ENCODE data around the gene POLK.
"Not testable (repeated sequence)": the region's sequence is repeated elsewhere in the genome, so short reads cannot be mapped to it uniquely, and the experiment has no call there.

POLK gene

DNA sequence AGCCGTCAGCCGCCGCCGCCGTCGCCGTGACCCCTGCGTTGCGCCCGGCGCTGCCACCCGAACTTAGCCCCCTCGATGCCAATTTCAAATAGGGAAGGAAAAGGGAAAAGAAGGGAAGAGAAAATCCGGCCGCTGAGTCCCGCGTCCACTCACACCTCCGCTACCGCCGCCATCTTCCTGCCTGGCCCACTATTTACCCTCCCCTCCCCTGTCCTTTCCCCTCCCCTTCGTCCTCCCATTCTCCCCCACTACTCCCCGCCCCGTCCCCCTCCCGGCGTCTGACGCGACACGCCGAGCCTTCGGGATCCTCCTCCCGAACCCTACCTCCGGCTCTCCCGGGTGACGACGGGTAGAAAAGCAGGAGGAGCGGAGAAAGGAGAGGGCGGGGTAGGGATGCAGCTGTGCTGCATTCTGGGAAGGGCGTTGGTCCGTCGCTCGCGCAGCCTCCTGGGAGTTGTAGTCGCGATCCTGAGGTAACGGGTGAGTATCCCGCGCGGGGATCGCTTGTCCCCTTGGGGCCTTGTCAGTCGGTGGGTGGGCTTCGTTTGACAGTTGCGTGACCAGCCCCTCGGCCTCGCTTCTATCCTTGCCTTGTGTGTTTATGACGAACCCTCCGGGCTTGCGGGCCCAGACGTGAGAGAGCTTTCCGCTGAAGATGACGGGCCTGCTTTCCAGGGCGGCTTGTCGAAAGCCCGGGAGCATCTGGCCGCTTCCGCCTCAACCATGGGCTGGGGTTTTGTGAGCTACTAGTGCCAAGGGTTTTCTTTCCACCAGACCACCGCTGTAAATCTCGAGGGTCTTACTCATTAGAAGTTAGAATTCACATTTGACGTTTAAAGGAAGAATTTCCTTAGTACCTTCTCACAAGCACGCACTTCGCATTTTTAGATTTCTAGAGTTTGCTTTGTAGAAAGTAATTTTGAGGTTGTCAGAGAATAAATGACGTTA lies at the start of gene POLK, which contains the start of gene CERT1:
TSS of gene POLK (plus strand) at position 457 of the 948 bp plus-strand sequence.
TSS of gene CERT1 (minus strand) at position 195 of the 948 bp plus-strand sequence. CDS start 422 bp downstream, outside the sequence.
- DNase-seq = peak; percentile 96

DNA sequence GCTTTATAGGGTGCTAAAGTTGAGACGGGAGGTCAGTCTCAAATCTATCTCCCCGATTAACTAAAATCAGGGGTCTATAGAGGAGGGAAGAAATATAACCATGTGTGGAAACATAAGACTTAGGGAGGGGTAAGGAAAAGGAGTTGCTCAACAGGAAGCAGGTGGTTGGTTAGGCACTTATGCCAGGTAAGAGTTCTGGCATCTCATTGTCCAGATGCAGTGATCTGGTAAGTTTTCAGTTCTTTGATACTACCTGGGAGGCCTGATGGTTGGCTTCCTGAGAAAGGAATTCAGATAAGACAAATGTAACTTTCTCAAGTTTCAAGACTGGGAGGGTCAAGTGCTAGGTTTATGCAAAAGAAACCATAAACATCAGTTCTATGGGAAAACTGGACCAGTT lies 48.0 kb upstream of the POLK start:
- no peak for DNase-seq

DNA sequence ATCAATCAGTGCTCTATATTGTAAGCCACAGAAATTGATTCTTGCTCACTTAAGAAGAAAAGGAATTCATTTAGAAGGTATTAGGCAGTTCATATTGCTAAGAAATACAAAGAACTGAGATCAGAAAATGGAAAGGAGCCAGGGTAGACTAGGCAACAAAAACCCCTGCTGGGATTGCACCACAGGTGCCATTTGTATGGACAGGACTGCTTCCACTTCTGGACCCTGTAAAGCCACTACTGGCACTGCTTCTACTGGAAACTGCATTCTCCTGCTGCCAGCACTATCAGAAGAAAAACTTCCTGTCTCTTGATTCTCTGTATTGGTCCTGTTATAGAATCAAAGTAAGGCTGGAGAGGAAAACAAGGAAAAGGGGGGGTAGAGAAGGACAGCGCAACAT lies 46.2 kb upstream of the POLK start:
- DNase-seq = no peak

DNA sequence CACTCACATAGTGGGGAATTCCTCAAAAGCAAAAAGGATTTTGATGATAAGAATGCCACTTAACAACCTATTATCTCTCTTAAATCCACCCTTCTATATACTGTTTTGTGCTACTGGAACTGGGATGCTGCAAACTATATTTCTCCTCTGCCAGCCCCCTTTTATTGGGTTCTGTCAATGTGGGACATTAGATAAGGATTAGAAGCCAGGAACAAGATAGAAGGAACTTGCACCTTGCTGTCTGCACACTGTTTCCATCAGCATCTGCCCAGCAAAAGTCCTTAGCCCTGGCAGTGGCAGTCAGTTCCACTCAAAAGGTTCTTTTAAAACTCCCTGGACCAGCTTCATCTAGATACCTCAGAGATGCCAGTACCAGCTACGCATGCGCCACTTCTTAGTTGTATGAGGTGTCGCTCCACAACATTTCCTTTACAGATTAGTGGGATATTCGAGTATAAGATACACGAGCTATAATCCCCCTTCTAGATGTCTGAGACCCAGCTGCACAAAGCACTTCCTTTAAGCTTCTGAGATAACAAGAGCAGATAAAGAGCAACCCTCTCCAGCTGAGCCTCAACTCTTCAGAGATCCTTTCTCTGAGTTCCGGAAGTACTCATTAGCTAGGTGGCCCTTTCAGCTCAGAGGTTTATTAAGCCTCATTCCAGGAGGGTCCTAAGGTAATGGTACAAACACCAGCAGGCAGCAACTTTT lies 45.5 kb upstream of the POLK start:
- no peak for DNase-seq

DNA sequence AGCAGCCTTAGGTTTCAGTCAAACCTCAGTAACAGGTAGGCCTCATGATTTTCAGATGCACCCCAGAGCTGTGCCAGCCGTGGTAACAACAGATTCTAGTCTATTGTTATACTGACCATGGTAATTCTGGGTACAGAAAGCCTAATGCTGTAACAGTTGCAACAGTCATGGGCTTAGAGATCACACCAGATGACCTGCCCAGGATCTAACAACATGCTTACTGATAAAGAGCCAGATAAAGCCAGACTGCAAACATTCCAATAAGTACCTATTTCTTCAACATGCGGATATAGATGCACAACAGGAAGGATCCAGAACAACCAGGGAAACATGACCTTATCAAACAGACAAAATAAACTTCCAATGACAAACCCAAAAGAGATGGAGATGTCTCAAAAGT lies 43.1 kb upstream of the POLK start:
- DNase-seq = no peak

DNA sequence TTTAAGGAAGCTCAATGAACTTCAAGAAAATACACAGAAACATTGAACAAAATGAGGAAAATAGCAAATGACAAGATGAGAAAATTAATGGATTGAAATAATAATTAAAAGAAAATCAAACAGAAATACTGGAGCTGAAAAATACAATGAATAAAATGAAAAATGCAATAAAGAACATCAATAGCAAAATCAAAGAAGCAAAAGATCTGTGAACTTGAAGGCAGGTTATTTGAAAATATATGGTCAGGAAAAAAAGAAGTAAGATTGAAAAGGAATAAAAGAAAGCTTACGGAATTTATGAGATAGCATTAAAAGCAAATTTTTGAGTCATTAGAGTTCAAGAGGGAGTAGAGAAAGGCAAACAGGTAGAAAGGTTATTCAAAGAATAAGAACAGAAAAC lies 42.7 kb upstream of the POLK start:
- no peak for DNase-seq

DNA sequence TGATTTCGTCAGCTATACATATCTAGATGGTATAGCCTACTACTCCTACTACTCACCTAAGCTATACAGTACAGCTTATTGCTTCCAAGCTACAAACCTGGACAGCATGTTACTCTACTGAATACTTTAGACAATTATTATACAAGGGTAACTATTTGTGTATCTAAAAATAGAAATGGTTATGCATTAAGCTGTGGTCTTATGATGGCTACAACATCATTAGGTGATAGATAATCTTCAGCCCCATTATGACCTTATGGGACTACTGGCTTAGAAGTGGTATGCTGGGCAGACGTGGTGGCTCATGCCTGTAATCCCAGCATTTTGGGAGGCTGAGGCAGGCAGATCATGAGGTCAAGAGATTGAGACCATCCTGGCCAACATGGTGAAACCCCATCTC lies 40.5 kb upstream of the POLK start:
- no peak for DNase-seq

DNA sequence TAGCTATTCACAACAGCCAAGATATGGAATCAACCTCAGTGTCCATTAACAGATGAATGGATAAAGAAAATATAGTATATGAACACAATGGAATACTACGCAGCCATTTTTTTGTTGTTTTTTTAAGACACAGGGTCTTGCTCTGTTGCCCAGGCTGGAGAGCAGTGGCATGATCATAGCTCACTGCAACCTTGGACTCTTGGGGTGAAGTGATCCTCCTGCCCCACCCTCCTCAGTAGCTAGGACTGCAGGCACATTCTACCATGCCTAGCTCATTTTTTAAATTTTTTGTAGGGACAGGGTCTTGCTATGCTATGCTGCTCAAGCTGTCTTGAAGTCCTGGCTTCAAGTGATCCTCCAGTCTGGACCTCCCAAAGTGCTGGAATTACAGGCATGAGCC lies 38.7 kb upstream of the POLK start:
- no peak for DNase-seq

DNA sequence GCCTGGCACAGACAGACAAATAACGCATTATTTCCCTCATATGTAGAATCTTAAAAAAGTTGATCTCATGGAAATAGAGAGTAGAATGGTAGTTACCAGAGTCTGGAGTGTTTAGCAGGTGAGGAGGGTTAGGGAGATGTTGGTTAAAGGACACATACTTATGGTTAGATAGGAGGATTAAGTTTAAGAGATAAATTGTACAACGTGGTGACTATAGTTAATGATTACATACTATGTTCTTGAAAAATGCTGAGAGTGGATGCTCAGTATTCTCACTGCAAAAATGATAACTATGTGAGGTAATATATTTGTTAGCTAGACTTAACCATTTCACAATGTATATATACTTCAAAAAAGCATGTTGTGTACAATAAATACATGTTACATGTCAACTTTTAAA lies 38.2 kb upstream of the POLK start:
- no peak for DNase-seq

DNA sequence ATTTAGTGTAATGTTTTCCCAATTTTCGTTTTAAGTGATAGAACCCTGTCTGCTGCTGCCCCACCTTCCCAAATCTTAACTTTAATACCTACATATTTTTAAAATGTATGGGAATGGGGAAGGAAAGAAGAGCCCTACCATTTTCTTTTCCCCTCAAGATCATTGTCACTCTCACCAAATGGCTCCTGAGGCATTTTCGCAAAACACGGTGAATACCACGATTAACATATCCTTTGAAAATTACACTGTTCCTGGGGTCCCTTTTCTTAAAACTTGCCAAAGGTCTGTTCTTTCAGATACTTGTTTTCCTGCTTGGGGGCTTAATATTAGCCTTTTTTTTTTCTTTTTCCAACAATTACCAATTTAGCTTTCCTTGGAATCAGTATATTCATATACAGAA lies 36.3 kb upstream of the POLK start:
- DNase-seq = no peak

DNA sequence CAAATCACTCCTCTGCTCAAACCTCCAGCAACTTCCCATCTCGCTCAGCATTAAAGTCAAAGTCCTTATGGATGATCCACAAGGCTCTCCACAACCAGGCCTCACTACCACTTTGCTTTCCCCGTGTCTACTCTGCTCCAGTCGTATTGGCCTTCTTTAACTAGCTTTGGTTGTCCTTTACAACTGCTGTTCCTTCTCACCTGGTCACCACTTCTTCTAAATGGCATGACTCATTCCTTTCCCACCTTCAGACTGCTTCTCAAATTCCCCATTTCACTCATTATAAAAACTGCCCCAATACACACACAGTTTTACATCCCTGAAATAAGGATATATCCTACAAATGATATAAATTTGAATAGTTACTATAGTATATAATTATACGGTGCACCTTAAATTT lies 30.7 kb upstream of the POLK start:
- DNase-seq = no peak

DNA sequence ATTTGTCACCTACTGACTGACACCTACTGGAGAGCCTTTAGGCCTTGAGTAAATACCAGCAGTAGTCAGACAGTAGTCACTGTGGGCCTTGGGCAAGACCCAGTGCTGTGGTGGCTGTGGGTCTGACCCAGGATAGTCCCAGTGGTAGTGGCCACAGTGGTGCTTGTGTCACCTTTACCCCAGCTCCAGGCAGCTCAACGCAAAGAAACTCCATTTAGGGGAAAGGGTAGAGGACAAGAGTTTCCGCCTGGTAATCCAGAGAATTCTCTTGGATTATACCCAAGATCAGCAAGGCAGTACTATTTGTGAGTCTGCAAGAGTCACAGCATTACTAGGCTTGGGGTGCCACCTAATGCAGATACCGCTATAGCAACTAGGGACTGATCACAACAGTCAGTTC lies 29.2 kb upstream of the POLK start:
- DNase-seq = no peak

DNA sequence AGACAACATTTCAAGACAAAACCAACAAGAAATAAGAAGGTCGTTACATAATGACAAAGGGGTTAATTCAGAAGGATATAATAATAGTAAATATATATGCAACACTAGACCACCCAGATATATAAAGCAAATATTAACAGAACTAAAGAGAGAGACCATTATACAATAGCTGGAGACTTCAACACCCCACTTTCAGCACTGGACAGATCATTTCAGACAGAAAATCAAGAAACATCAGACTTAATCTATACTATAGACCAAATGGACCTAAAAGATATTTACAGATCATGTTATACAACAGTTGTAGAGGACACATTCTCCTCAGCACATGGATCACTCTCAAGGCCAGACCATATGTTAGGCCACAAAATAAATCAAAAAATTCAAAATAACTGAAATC lies 27.1 kb upstream of the POLK start:
- DNase-seq = no peak

DNA sequence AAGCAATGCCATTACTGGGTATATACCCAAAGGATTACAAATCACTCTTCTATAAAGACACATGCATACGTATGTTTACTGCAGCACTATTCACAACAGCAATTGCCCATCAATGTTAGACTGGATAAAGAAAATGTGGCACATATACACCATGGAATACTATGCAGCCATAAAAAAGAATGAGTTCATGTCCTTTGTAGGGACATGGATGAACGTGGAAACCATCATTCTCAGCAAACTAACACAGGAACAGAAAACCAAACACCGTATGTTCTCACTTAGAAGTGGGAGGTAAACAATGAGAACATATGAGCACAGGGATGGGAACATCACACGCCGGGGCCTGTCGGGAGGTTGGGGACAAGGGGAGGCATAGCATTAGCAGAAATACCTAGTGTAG lies 21.8 kb upstream of the POLK start:
- DNase-seq = not testable (repeated sequence)

DNA sequence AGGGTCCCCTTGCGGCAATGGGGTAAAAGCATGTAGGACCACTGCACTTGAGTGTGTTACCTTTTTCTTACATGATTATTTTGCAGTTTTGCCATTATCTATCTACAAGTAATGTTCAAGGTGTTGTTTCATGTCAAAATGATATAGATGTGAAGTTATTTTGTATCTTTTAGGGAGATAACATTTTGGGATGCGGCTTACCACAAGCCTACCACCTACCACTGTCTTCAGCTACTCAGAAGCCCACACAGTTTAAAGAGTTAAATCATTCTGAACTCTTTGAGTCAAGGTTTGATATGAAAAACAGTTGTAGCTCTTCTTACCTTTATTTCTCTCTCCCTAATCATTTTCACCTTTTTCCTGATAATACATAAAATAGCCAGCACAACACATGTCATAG lies 20.1 kb upstream of the POLK start:
- no peak for DNase-seq

DNA sequence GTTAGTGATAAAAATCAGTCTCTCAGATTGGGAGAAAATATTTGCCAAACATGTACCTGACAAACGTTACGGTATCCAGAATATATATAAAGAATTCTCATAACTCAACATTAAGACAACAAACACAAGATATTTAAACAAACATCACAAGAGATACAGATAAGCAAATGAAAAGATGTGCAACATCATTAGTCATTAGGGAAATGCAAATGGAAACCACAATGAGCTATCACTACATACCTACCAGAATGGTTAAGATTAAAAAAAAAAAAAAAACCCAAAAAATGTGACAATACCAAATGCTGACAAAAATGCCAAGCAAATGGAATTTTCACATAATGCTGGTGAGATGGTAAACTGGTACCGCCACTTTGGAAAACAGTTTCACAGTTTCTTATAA lies 15.7 kb upstream of the POLK start:
- DNase-seq = no peak

DNA sequence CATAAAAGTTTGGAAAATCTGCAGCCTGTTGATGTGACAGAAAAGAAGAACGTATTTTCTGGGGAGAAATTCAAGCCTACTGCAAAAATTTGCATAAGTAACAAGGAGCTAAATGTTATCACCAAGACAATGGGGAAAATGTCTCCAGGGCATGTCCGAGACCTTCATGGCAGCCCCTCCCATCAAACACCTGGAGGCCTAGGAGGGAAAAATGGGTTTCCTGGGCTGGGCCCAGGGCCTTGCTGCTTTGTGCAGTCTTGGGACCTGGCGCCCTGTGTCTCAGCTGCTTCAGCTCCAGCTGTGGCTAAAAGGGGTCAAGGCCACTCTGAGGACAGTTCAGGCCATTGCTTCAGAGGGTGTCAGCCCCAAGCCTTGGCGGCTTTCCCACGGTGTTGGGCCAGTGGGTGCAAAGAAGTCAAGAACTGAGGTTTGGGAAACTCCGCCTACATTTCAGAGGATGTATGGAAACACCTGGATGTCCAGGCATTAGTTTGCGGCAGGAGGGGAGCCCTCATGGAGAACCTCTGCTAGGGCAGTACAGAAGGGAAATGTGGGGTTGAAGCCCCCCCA lies 13.4 kb upstream of the POLK start:
- no peak for DNase-seq

DNA sequence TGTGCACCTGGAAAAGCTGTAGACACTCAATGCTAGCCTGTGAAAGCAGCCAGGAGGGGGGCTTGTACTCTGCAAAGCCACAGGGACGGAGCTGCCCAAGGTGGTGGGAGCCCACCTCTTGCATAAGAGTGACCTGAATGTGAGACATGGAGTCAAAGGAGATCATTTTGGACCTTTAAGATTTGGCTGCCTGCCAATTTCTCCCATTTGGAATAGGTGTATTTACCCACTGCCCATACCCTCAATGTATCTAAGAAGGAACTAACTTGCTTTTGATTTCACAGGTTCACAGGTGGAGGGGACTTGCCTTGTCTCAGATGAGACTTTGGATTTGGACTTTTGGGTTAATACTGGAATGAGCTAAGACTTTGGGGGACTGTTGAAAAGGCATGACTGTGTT lies 12.8 kb upstream of the POLK start:
- not testable (repeated sequence) for DNase-seq

DNA sequence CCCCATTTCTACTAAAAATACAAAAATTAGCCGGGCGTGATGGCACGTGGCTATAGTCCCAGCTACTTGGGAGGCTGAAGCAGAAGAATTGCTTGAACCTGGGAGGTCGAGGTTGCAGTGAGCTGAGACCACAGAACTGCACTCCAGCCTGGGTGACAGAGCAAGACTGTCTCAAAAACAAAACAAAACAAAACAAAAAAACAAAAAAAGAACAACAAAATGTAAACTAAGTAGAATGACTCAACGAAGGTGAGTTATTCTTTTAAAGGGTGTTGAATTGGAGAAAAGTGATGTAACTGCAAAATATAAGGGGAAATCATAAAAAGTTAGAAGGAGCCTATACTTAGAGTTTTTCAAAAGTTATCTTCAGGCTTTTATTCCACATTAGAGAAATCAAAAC lies 6.6 kb upstream of the POLK start:
- DNase-seq = not testable (repeated sequence)

DNA sequence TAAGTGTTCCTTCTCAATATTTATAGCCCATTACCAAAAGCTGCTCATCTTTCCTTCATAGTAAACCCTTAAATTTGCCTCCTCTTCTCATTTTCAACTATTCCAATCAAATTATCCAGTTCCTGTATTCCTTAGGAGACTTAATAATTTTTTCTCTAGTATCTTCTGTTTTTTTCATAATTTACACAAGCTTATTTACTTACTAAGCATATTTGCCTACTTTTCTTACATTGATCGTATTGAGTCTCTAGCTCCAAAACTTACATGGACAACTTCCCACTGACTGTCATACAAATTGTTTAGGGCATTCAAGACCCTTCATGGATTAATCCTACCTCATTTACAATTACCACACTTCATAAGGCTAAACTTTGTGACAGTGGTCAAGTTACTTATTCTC lies 3.9 kb upstream of the POLK start:
- DNase-seq = no peak

DNA sequence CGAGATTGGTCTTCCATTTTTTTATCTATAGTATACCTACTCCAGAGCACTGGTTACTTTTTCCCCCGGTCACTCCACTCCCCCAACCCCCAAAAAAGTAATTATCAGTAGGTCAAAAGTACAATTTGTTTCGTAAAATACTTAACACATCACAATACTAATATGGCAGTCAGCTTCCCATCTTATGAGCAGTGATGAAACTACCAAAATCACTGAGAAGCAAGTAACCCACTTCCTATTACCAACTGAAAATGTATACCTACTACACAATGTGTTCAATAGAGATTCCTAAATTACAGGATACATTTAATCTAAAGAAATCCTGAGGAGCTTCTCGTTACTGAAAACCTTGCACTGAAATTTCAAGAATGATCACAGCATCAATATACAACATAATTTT lies 2.1 kb upstream of the POLK start:
- no peak for DNase-seq

DNA sequence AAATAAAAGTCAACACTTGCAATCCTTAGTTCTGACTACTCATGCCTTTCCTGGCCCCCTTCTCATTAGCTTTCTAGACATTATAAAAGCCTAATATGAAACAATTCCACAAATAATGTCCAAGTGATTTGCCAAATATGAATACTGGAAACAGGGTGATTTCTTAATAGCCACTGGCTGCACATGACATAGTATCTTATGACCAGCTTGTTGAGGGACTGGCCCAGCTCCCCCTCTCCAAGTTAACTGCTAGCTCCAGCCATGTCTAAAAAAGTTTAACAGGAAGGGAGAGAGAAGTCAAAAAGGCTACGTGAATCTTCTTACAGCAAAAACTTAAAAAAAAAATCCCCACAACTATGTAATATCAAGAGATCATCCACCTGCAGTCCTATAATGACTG lies 1.7 kb upstream of the POLK start:
- no peak for DNase-seq

DNA sequence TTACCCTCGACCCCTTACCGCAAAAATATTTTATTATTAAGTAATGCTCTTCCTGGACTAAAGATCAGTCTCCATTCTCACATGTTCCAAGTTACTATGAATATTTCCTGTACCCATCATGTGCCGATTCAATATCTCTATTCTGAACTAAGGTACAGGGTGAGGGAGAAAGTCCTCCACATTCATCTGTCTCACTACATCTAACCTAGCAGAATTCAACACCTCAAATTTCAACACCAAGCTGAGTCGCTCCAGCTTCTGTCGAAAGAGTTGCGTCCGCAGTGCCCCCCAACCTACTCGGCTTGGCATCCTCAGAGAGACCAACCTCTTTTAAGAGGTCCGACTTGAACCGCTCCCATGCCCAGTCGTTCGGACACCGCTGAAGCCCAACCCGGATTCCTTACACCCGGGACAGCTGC lies 1.3 kb upstream of the POLK start:
- DNase-seq = no peak

Measured in DMS 273 treated with DMSO at 0.1 percent for 48 hours (cell line).